ENCODE data around the gene ATG9B.

Gene ATG9B

GRCh38 chr7:151025924-151026671 is 1.8 kb upstream of the ATG9B start:
- DNase-seq = peak; percentile 37

DNA sequence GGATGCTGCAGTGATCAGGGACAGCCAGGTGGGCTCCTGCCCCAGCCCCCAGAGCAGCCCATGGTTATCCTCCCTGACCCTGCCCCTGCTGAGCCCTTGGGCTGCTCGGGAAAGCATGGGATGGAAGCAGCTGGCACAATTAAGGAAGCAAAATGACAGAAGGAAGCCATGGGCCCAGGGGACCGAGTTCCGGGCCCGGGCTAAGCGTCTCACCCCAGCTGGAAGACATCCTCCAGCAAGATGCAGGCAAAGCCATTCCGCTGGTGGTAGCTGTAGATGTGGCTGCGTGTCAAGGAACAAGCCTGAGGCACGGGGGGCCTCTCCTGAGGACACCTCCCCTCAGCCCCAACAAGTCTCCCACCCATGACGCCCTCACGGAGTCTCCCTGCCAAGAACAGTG is 1.1 kb downstream of the ATG9B start:
- Histone ChIP-seq H3K9me3 (replicated peaks; ENCODE audit: insufficient read depth, low read length) (no peaks in the 10 kb centered on the region), H3K9ac (ENCODE audit: low read length) (no peak overlapping the region), H3K4me2 (ENCODE audit: low read depth, low read length) (no peak overlapping the region), H3K27me3 (replicated peaks; ENCODE audit: insufficient read depth, low read length) (peaks cover 27% of the 10 kb centered on the region), H3K9me2 (replicated peaks; ENCODE audit: insufficient read depth, low read length) (no peaks in the 10 kb centered on the region), H2AFZ (ENCODE audit: low read length) (no peak overlapping the region), H3K79me2 (ENCODE audit: low read length) (no peaks in the 10 kb centered on the region), H4K20me1 (ENCODE audit: insufficient read depth, low read length) (no peaks in the 10 kb centered on the region), H3F3A (ENCODE audit: insufficient read depth, low read length) (no peaks in the 10 kb centered on the region), H3K27ac (ENCODE audit: low read length) (no peak overlapping the region), H3K36me3 (replicated peaks; ENCODE audit: insufficient read depth, low read length) (no peaks in the 10 kb centered on the region), H3K4me1 (ENCODE audit: low read length) (peaks cover 13% of the 10 kb centered on the region), H3K4me3 (ENCODE audit: low read length) (no peak overlapping the region)
- no peak for DNase-seq
- TF ChIP-seq, protein P1, sequence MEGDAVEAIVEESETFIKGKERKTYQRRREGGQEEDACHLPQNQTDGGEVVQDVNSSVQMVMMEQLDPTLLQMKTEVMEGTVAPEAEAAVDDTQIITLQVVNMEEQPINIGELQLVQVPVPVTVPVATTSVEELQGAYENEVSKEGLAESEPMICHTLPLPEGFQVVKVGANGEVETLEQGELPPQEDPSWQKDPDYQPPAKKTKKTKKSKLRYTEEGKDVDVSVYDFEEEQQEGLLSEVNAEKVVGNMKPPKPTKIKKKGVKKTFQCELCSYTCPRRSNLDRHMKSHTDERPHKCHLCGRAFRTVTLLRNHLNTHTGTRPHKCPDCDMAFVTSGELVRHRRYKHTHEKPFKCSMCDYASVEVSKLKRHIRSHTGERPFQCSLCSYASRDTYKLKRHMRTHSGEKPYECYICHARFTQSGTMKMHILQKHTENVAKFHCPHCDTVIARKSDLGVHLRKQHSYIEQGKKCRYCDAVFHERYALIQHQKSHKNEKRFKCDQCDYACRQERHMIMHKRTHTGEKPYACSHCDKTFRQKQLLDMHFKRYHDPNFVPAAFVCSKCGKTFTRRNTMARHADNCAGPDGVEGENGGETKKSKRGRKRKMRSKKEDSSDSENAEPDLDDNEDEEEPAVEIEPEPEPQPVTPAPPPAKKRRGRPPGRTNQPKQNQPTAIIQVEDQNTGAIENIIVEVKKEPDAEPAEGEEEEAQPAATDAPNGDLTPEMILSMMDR (IDR thresholded peaks at IDR 0.05; ENCODE audit: low read length) = no peak
- TF ChIP-seq EZH2phosphoT487 (IDR thresholded peaks at IDR 0.05; ENCODE audit: low read length) = no peak
- no peak for TF ChIP-seq EZH2 (optimal IDR thresholded peaks at IDR 0.05; ENCODE audit: low read depth, low read length)

More at GRCh38 chr7:151025924-151026671, 1.8 kb upstream of the ATG9B start:
- Histone ChIP-seq H3K9me3 (replicated peaks; ENCODE audit: insufficient read depth, low read length) (no peaks in the 10 kb centered on the region), H3K4me3 (ENCODE audit: low read length) (no peak overlapping the region), H3K27me3 (replicated peaks; ENCODE audit: insufficient read depth, low read length) (peaks cover 4% of the 10 kb centered on the region), H3K4me2 (ENCODE audit: low read depth, low read length) (no peak overlapping the region), H2AFZ (ENCODE audit: low read length) (peak overlapping the region; percentile 4; the same call in 1 of the 2 replicates), H3K27ac (ENCODE audit: low read length) (no peak overlapping the region), H3K36me3 (replicated peaks; ENCODE audit: insufficient read depth, low read length) (no peaks in the 10 kb centered on the region), H3K9me2 (replicated peaks; ENCODE audit: insufficient read depth, low read length) (no peaks in the 10 kb centered on the region), H4K20me1 (ENCODE audit: insufficient read depth, low read length) (no peaks in the 10 kb centered on the region), H3K4me1 (ENCODE audit: low read length) (peaks cover 13% of the 10 kb centered on the region), H3F3A (ENCODE audit: insufficient read depth, low read length) (no peaks in the 10 kb centered on the region), H3K79me2 (ENCODE audit: low read length) (peaks cover 15% of the 10 kb centered on the region), H3K9ac (ENCODE audit: low read length) (no peak overlapping the region)
- TF ChIP-seq, protein P1 (IDR thresholded peaks at IDR 0.05; ENCODE audit: low read length) = no peak
- no peak for TF ChIP-seq EZH2phosphoT487 (IDR thresholded peaks at IDR 0.05; ENCODE audit: low read length)
- no peak for TF ChIP-seq EZH2 (optimal IDR thresholded peaks at IDR 0.05; ENCODE audit: low read depth, low read length)

DNA sequence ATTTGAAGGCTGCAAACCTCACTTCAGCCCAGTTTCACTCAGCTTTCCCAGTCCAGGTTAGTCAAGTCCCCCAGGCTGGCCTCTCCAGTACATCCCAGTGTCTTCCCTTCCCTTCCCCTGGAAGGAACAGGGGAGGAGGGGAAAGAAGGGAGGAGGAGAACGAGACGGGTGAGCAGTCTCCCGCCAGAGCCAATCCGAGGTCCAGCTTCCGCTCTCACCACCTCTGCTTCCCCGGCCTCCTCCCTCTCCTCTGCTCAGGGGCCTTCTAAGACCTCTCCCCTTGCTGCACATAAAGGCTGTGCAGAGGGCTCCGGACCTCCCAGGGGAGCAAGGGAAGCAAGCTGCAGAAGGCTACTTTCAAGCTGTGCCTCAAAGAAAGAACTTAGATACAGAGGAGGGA is 4.1 kb downstream of the ATG9B start:
- H3K27ac ChIP-seq (ENCODE audit: low read length) = no peak overlapping the region
- H2AFZ ChIP-seq (ENCODE audit: low read length) = no peak overlapping the region
- H3K4me1 ChIP-seq (ENCODE audit: low read length) = 0 out of 2 replicates have a peak, but pooled peaks cover 3% of the 10 kb centered on the region
- no peaks in the 10 kb centered on the region for H3K9me3 ChIP-seq (replicated peaks; ENCODE audit: insufficient read depth, low read length)
- no peaks in the 10 kb centered on the region for H3K9me2 ChIP-seq (replicated peaks; ENCODE audit: insufficient read depth, low read length)
- H3F3A ChIP-seq (ENCODE audit: insufficient read depth, low read length) = no peaks in the 10 kb centered on the region
- H3K79me2 ChIP-seq (ENCODE audit: low read length) = no peaks in the 10 kb centered on the region
- no peak for DNase-seq
- no peaks in the 10 kb centered on the region for H4K20me1 ChIP-seq (ENCODE audit: insufficient read depth, low read length)
- TF ChIP-seq EZH2phosphoT487 (IDR thresholded peaks at IDR 0.05; ENCODE audit: low read length) = no peak
- TF ChIP-seq EZH2 (optimal IDR thresholded peaks at IDR 0.05; ENCODE audit: low read depth, low read length) = no peak
- TF ChIP-seq, protein P1 (IDR thresholded peaks at IDR 0.05; ENCODE audit: low read length) = no peak
- H3K4me2 ChIP-seq (ENCODE audit: low read depth, low read length) = no peak overlapping the region
- H3K27me3 ChIP-seq (replicated peaks; ENCODE audit: insufficient read depth, low read length) = peaks cover 51% of the 10 kb centered on the region
- no peak overlapping the region for H3K4me3 ChIP-seq (ENCODE audit: low read length)
- no peak overlapping the region for H3K9ac ChIP-seq (ENCODE audit: low read length)
- H3K36me3 ChIP-seq (replicated peaks; ENCODE audit: insufficient read depth, low read length) = no peaks in the 10 kb centered on the region

All from MM.1S (cell line).